ENCODE data around the gene GABRR3.
"Not testable (repeated sequence)": the region's sequence is repeated elsewhere in the genome, so short reads cannot be mapped to it uniquely, and the experiment has no call there.

GABRR3 gene

GRCh38 chr3:98021830-98022560, 13.1 kb downstream of the GABRR3 start:
- no peak for DNase-seq (ENCODE audit: low read depth in 2 of 2)

DNA sequence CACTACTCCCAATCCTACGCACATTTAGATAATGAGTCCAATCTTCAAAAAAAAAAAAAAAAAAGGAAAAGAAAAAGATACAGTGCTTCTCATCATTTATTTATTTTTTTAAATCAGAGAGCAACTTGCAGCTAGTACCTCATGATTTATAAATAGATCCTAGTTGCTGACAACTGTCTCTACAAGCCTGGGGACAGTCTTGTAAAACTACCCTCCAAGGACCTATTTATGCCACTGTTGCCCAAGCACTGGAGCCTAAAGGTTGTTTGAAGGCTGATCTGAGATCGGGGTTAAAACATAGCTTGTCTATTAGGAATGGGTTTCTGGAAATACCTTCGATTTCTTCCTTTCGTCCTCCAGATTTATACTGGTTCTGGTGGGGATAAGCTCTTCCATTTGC, 14.7 kb downstream of the GABRR3 start:
- no peak for DNase-seq (ENCODE audit: low read depth in 2 of 2)

- DNase-seq (ENCODE audit: low read depth in 2 of 2), result no peak
Measured at GRCh38 chr3:98018301-98018700, 16.8 kb downstream of the GABRR3 start.

DNA sequence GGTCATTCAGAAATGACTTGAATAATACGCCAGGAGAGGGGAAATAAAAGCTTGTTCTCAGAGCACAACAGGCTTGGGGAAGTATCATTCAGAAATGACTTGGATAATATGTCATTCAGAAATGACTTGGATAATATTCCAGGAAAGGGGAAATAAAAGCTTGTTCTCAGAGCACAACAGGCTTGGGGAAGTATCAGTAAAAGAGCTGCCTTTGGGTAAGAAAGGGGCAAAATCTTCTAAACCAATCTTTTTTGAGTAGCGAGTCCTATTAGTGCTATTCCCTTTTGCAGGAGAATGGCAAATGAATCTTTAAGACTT, 20.9 kb downstream of the GABRR3 start:
- DNase-seq (ENCODE audit: low read depth in 2 of 2), result no peak

DNA sequence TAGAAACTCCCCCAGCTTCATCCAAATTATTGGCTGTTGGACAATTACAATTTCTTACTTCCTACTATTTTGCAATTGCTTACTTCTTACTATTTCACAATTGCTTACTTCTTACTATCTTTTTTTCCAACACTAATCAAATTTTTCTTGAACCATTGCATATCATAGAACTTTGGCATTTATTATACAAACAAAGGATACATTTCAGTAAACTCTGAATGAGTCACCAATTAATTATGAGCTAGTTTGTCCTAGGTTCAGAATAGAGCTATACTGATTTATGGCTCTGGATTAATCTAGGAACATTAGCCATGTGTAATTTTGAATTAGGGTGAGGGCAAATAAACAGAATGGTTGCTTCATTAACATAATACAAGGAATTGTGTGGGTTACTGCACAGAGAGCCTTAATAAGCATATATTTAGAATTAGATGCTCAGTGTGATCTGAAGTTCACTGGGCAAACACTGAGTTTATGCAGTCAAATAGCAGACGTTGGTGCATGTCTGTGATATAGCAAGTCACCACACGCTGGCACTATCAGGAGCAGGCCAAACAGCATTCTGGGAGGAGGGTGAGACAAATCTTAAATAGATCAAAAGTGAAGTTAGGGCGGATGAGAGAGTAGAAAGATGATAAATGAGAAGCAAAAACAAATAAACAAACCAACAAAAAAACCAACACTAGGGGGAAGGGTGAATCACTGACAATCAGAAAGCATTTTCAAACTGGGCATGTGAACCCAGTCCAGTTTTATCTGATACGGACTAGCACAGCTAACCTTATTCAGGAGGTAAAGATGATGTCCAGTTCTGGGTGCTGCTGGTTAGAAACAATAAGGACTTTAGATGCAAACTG, 21.5 kb downstream of the GABRR3 start:
- DNase-seq (ENCODE audit: low read depth in 2 of 2), result no peak

DNA sequence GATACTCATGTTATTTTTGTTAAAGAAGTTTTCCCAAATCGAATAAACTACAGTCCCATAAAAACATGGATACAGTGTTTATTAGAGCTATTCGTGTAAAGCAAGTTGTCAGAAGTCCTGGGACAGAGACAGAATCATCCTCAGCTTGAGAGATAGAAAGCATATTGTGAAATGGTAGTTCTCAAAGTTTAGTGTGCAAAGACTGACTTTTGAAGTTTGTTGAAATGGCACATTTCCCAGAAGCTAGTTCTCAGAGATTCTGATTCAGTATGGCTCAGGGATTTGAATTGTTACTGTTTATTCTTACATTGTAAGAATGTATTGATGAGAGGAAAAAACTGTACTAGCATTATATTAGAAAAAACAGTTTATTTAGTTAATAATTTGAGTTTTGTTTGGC, 22.1 kb downstream of the GABRR3 start:
- no peak for DNase-seq (ENCODE audit: low read depth in 2 of 2)

- not testable (repeated sequence) for DNase-seq (ENCODE audit: low read depth in 2 of 2)
Measured at GRCh38 chr3:98010883-98011449, 24.1 kb downstream of the GABRR3 start.

DNA sequence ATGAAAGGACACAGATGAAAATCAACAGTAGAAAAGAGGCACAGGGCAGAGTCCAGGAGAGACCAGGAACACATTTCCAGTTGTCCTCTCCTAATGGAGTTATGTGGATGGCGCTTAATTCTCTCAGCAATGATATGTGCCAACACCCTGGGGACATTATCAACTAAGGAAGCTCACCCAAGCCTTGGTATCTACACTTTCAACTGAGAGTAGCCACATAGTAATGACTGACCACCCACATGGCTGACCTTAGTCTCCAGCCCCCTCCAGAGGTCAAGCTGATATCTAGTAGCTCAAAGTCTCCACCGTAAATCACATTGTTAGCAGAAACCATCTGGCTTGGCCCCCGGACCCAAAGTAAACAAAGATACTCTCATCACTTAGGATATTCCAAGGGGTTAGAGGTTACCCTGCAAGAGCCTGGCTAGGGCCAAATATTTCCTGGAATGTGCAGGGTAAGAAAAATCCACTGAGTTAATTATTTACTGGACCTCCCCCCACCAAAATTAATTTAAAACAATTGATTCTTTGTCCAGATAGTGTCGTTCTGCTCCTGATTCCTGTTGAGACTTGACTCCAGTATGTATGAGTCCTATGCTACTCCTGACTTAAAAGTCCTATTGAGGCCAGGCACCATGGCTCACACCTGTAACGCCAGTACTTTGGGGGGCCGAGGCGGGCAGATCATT, 24.8 kb downstream of the GABRR3 start:
- no peak for DNase-seq (ENCODE audit: low read depth in 2 of 2)

DNA sequence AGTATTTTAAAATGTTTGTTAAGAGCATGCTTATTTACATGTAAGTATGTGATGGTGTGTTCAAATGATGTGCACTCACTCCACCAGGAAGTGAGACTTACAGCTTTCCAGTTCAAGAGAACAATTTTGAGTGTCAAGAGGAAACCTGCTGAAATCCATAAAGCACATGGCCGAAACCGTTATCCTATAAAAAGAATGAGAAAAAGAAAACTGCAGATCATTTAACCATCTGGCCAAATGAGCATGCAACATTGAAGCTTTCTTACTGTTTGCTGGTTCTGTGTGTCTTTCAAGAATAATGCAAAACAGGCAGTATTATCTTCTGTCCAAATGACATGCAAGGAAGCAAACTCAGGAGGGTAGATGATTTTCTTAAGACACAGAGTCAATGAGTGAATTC, 26.3 kb downstream of the GABRR3 start:
- no peak for DNase-seq (ENCODE audit: low read depth in 2 of 2)

- no peak for DNase-seq (ENCODE audit: low read depth in 2 of 2)
Measured at GRCh38 chr3:98005438-98005837, 29.7 kb downstream of the GABRR3 start.

GRCh38 chr3:98004721-98005120, 30.4 kb downstream of the GABRR3 start:
- no peak for DNase-seq (ENCODE audit: low read depth in 2 of 2)

DNA sequence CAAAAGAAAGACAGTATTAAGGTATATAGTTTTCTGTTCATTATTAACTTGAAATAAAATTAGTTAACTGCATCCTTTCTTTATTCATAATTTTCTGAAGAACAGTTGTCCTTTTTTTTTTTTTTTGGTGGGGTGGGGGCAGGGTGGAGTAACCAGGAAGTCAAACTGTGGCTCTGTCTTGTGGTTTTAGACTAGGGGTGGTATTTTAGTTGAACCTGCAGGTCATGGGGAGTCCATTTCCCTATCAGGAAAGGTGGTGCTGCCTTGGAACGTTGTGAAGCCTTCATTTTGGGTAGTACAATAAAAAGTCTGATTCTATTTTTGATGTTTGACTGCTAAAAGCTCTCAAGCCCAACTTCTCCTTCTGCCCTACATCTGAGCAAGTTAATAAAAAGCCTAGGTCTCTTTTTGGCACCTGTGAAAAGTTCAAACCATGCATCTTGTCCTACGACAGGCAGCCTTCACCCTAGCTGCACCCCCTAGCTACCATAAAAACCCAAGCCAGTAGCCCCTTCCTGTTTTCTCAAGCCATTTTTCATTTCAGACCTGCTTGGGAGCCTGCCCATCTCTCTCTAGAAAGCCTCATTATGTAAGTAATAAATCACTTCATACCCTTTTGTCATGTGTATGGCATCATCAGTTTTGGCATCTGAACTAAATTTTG, 31.7 kb downstream of the GABRR3 start:
- DNase-seq (ENCODE audit: low read depth in 2 of 2), result no peak

GRCh38 chr3:98002717-98003116, 32.4 kb downstream of the GABRR3 start:
- DNase-seq (ENCODE audit: low read depth in 2 of 2), result no peak

GRCh38 chr3:97999994-98000393, 35.1 kb downstream of the GABRR3 start:
- DNase-seq (ENCODE audit: low read depth in 2 of 2), result no peak

- DNase-seq (ENCODE audit: low read depth in 2 of 2), result no peak
Measured at GRCh38 chr3:97999103-97999502, 36.0 kb downstream of the GABRR3 start.

DNA sequence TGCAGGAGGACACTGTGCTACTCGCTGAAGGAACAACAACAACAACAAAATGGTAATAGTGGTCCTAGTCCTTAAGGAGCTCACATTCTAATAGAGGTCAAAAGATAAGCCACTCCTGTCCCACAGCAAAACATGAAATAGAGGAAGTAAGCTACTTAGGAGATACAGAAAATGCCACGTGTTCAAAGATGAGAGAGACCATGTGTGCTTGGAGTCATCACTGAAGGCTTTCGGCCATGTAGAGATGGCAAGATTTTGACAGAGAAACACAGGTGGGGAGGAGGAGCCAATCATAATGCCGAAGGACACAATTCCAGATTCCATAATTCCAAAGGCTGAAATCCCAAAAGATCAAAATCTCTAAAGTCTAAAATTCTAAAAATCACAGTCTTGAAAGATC, 38.1 kb downstream of the GABRR3 start:
- no peak for DNase-seq (ENCODE audit: low read depth in 2 of 2)

- no peak for DNase-seq (ENCODE audit: low read depth in 2 of 2)
Measured at GRCh38 chr3:97994328-97994945, 40.7 kb downstream of the GABRR3 start.

DNA sequence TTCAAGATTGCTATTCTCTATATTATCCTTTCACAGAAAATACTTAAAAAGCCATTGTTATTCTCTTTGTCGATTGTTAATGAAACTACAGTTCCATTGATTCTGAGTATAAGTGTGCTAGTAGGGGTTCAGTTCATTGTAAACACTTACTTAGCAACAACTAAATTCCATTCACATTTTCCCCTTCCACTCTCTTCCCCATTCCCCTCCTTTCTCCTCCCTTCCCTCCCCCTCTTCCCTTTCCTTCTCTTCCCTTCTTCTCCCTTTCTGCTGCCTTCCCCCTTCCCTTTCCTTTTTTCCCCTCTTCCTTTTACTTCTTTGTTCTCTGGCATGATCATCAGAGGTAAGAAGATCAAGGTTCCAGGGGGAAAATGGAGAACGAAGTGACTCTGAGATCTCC, 41.6 kb downstream of the GABRR3 start:
- DNase-seq (ENCODE audit: low read depth in 2 of 2), result no peak

- no peak for DNase-seq (ENCODE audit: low read depth in 2 of 2)
Measured at GRCh38 chr3:97992547-97993173, 42.5 kb downstream of the GABRR3 start.

DNA sequence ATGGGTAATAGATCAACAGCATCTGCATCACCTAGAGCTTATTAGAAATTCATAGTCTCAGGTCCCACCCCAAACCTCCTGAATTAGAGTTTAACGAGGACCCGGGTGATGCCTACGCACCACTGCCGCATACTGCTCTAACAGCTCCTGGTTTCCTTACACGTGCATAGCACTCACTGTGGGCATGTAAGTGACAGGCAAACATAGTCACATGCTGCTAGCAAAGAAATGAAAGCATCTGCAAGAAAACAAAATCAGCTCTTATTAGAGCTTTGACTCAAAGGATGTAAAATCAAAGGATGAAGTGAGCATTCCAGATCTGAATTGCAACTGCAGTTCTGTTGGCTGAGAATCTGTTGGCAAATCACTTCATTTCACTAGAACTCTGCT, 43.8 kb downstream of the GABRR3 start:
- no peak for DNase-seq (ENCODE audit: low read depth in 2 of 2)

All from stimulated activated CD8-positive, alpha-beta memory T cell treated with anti-CD3 and anti-CD28 coated beads, Interleukin-7, amount 100 ng/mL, for 1 hour (primary cell).